Gastrocnemius medialis (tissue), 4 donors: ENCODE data around the gene PCDHB5.
"Not testable (repeated sequence)": the region's sequence is repeated elsewhere in the genome, so short reads cannot be mapped to it uniquely, and the experiment has no call there.

Experiments
- POLR2A ChIP-seq, 2 donors: fragments of 450-650 bp; IDR thresholded peaks; one replicate each; pipeline ENCODE4 v1.6.1; 2017; ENCODE audit warnings: antibody characterized with exemption in 2 of 2, mild to moderate bottlenecking in 2 of 2, moderate library complexity in 2 of 2
- TF ChIP-seq, protein P1 (sequence below), 5 experiments: fragments of 450-650 bp in 3 of 5; fragments of 200-600 bp in 2 of 5; sonication (generic) in 2 of 5; IDR thresholded peaks in 4 of 5; conservative IDR thresholded peaks in 1 of 5; 1 replicate in 4 of 5; 2 replicates in 1 of 5; pipeline ENCODE4 v1.5.1; 2016 to 2019; ENCODE audit warnings: antibody characterized with exemption in 5 of 5, mild to moderate bottlenecking in 3 of 5, moderate library complexity in 3 of 5

- TF ChIP-seq POLR2A (IDR thresholded peaks at IDR 0.05), result not testable (repeated sequence)
- TF ChIP-seq, protein P1, sequence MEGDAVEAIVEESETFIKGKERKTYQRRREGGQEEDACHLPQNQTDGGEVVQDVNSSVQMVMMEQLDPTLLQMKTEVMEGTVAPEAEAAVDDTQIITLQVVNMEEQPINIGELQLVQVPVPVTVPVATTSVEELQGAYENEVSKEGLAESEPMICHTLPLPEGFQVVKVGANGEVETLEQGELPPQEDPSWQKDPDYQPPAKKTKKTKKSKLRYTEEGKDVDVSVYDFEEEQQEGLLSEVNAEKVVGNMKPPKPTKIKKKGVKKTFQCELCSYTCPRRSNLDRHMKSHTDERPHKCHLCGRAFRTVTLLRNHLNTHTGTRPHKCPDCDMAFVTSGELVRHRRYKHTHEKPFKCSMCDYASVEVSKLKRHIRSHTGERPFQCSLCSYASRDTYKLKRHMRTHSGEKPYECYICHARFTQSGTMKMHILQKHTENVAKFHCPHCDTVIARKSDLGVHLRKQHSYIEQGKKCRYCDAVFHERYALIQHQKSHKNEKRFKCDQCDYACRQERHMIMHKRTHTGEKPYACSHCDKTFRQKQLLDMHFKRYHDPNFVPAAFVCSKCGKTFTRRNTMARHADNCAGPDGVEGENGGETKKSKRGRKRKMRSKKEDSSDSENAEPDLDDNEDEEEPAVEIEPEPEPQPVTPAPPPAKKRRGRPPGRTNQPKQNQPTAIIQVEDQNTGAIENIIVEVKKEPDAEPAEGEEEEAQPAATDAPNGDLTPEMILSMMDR (IDR thresholded peaks at IDR 0.05 in 4 of 5, conservative IDR thresholded peaks at IDR 0.05 in 1 of 5), result not testable (repeated sequence)
These were observed 22.9 kb downstream of the PCDHB5 start for GRCh38 chr5:141157901-141158300.
